ENCODE measurements around the gene HDAC4. TPM values are rescaled to one million over a fixed set of nuclear protein-coding genes. Genes with fewer than 3 reads are reported as not detected.
A peak's percentile ranks its signal among the peaks of the same experiment; 100 is the strongest.

The HDAC4 gene
- total and polyA plus RNA-seq, 12 donors = 3.7 to 40.0 (median 25.5) TPM

DNA sequence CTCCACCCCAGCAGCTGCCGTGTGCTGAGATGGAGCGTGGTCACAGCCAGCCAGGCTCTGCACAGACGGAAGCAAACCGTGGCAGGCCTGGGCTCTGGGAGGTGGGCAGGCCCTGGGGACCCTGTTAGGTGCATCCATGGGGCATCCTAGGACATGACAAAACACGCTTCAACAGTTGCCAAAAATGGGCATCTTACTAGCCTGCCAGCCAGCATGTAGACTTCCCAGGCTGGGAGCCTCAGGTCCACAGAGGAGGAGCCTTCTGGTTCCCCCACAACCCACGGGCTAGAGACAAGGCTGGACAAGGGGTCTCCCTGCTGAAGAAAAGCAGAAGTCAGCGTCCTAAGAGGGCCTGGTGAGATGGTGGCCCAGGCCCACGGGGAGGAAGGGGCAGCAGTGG, 139.5 kb downstream of the HDAC4 start:
- H3K27ac ChIP-seq = peak overlapping the region in 2 of 10 donors; percentile 7 to 31
- no peaks in the 10 kb centered on the region for H3K27me3 ChIP-seq
- H3K4me1 ChIP-seq = peaks cover 25 to 98% (median 48%) of the 10 kb centered on the region in 9 donors
- peaks cover 0 to 16% (median 0%) of the 10 kb centered on the region in 11 donors for H3K9me3 ChIP-seq
- intact Hi-C loops (cut with DNase I) = no loop called here
- ATAC-seq (no peak), DNase-seq (no peak)
- WGBS, 2 donors = 94% methylated on average over 8 of the region's 8 CpGs
- H3K4me3 ChIP-seq = no peak overlapping the region
- TF ChIP-seq, protein P1, sequence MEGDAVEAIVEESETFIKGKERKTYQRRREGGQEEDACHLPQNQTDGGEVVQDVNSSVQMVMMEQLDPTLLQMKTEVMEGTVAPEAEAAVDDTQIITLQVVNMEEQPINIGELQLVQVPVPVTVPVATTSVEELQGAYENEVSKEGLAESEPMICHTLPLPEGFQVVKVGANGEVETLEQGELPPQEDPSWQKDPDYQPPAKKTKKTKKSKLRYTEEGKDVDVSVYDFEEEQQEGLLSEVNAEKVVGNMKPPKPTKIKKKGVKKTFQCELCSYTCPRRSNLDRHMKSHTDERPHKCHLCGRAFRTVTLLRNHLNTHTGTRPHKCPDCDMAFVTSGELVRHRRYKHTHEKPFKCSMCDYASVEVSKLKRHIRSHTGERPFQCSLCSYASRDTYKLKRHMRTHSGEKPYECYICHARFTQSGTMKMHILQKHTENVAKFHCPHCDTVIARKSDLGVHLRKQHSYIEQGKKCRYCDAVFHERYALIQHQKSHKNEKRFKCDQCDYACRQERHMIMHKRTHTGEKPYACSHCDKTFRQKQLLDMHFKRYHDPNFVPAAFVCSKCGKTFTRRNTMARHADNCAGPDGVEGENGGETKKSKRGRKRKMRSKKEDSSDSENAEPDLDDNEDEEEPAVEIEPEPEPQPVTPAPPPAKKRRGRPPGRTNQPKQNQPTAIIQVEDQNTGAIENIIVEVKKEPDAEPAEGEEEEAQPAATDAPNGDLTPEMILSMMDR (IDR thresholded peaks at IDR 0.05) = no peak
- H3K36me3 ChIP-seq = no peaks in the 10 kb centered on the region

DNA sequence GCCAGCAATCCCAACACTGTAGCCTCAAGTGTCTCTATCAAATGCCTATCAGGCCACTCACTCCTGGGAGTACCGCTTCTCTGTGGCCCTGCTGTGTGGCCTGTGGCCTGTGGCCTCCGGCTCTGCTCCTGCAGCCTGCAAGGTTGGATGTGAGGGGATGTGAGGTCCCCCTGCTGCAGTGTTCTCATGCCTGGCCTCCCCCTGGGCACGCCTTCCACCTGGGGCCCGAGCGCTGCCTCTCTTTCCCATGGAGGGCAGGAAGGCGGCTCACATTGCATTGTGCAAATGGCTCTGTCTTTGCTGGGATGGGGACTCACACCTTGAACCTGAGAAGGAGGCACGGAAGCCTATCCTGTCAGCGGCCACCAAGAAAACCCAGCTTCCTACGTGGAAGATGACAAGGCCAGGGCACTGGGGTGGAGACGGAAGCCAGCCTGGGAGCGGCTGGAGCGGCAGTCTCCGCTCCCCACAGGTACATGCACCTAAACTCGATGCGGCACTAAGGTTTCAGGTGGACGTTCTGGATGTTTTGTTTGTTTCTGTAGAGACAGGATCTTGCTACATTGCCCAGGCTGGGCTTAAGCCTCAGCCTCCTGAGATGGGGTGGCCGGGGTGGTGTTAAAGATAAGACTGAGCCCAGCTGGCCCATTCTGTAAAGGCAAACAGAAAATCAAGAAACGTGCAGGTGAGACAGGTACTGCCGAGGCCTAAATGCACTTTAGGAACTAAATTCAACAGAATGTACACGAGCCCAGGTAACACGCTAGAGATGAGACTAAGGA, 140.1 kb downstream of the HDAC4 start:
- WGBS, 2 donors = 95 to 98% methylated on average over 21 of the region's 21 CpGs
- H3K4me1 ChIP-seq = peaks cover 19 to 98% (median 42%) of the 10 kb centered on the region in 9 donors
- no peaks in the 10 kb centered on the region for H3K36me3 ChIP-seq
- intact Hi-C loops (cut with DNase I) = no loop called here
- peaks cover 0 to 16% (median 0%) of the 10 kb centered on the region in 11 donors for H3K9me3 ChIP-seq
- no peak overlapping the region for H3K4me3 ChIP-seq
- H3K27ac ChIP-seq = peak overlapping the region in 1 of 10 donors; percentile 85
- TF ChIP-seq, protein P1 (IDR thresholded peaks at IDR 0.05) = no peak
- DNase-seq (no peak), ATAC-seq (no peak)
- H3K27me3 ChIP-seq = no peaks in the 10 kb centered on the region

DNA sequence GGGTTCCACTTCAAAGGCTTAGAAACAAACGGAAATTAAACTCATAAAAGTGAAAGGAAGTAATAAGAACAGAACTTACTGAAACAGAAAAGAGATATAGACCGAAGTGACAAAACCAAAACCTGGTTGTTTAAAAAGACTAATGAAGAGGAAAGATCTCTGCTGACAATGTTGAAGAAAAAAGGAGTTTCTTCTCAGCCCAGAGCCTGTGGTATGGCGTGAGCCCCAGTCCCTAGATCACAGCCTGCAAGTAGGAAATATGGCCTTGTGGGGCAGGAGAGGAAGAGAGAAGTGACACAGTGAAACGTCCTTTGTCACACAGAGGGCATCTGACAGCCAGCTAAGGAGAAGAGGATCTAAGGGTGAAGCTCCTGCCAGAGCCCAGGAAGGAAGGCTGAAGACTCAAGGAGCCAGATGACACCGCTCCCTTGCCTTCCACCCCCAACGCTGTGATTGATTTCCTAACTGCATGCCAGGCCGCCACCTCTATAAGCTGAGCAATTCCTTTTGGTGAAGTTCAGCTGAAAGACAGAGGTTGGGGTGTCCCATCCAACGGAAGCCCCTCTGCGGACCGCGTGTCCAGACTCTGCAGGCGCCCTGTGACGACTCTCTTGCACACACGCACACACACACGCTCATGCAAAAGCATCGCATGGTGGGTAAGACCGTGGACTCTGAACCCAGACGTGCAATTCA, 141.1 kb downstream of the HDAC4 start:
- 88% methylated on average over 18 of the region's 18 CpGs for WGBS, 2 donors
- Histone ChIP-seq H3K4me3 (peak overlapping the region in 1 of 10 donors; percentile 1), H3K4me1 (peaks cover 11 to 98% (median 35%) of the 10 kb centered on the region in 9 donors), H3K9me3 (peaks cover 0 to 16% (median 0%) of the 10 kb centered on the region in 11 donors), H3K27me3 (no peaks in the 10 kb centered on the region), H3K27ac (peak overlapping the region in 7 of 10 donors; percentile 8 to 85 (median 25)), H3K36me3 (no peaks in the 10 kb centered on the region)
- intact Hi-C loops (cut with DNase I) = no loop called here
- peak in 3 of 8 donors; percentile 18 to 41 (median 34) for ATAC-seq
- TF ChIP-seq, protein P1 (IDR thresholded peaks at IDR 0.05) = no peak
- no peak for DNase-seq

DNA sequence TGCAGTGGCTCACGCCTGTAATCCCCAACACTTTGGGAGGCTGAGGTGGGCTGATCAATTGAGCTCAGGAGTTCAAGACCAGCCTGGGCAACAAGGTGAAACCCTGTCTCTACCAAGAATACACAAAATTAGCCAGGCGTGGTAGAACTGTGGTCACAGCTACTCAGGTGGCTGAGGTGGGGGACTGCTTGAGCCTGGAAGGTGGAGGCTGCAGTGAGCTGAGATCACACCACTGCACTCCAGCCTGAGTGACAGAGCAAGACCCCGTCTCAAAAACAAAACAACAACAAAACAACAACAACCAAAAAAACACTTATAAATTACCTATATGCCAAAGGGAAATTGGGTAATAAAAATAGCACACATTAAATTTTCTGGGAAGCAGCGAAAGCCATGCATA, 141.6 kb downstream of the HDAC4 start:
- no peak for ATAC-seq
- intact Hi-C loops (cut with DNase I) = no loop called here

More for the DNA sequence above, 141.6 kb downstream of the HDAC4 start:
- H3K9me3 ChIP-seq = peaks cover 0 to 16% (median 0%) of the 10 kb centered on the region in 11 donors
- TF ChIP-seq, protein P1 (IDR thresholded peaks at IDR 0.05) = no peak
- no peak for DNase-seq
- H3K27ac ChIP-seq = peak overlapping the region in 5 of 10 donors; percentile 8 to 85 (median 26)
- peak overlapping the region in 1 of 10 donors; percentile 1 for H3K4me3 ChIP-seq
- 95 to 97% methylated on average over 4 of the region's 4 CpGs for WGBS, 2 donors
- H3K4me1 ChIP-seq = peaks cover 5 to 98% (median 35%) of the 10 kb centered on the region in 9 donors
- no peaks in the 10 kb centered on the region for H3K27me3 ChIP-seq
- no peaks in the 10 kb centered on the region for H3K36me3 ChIP-seq
